Calu3 (cell line): ENCODE measurements around the gene HYDIN. TPM values are rescaled to one million over a fixed set of nuclear protein-coding genes. Genes with fewer than 3 reads are reported as not detected.

Experiments
- BruUV-seq: library from RNA; stranded (reverse); fragments of 400-500 nt; replicated peaks from 2 replicates; lab custom pipeline; 2021; lab: Mats Ljungman, UMichigan
- CTCF ChIA-PET: fragments of 300-600 bp; sonication (Branson Sonifier 250); formaldehyde crosslinking; loops from one replicate; lab custom pipeline; 2022; ENCODE audit warnings: antibody characterized with exemption; lab: Charles Lee
- DNase-seq: peaks from one replicate; pipeline ENCODE4 v3.0.0; 2022
- H3K27ac Mint-ChIP-seq: one replicate; pipeline ENCODE4 v1.8.0; 2022; ENCODE audit warnings: mixed read lengths; ENCODE audit not compliant: unreplicated experiment
- H3K27me3 Mint-ChIP-seq: one replicate; pipeline ENCODE4 v1.8.0; 2022; ENCODE audit warnings: mixed read lengths; ENCODE audit not compliant: unreplicated experiment
- H3K36me3 Mint-ChIP-seq: one replicate; pipeline ENCODE4 v1.8.0; 2022; ENCODE audit warnings: mild to moderate bottlenecking, moderate library complexity, mixed read lengths; ENCODE audit not compliant: insufficient read depth, unreplicated experiment
- H3K4me1 Mint-ChIP-seq: one replicate; pipeline ENCODE4 v1.8.0; 2022; ENCODE audit warnings: mild to moderate bottlenecking, low read depth, mixed read lengths; ENCODE audit not compliant: unreplicated experiment
- H3K4me3 Mint-ChIP-seq: one replicate; pipeline ENCODE4 v1.8.0; 2022; ENCODE audit warnings: mild to moderate bottlenecking, low read depth, moderate library complexity, mixed read lengths; ENCODE audit not compliant: unreplicated experiment
- H3K9me3 Mint-ChIP-seq: one replicate; pipeline ENCODE4 v1.8.0; 2022; ENCODE audit warnings: low read depth, mixed read lengths; ENCODE audit not compliant: unreplicated experiment
- intact Hi-C: fragments of 100-400 bp; cut with micrococcal nuclease; formaldehyde crosslinking; loops from one replicate; pipeline ENCODE4 v1.10.0; 2022; ENCODE audit not compliant: unreplicated experiment
- total RNA-seq: library from RNA; stranded (reverse); gene quantifications from 2 replicates; pipeline ENCODE4 v1.2.3, GENCODE V29; 2022
- TF ChIP-seq, protein P1 (sequence below): fragments of 200-600 bp; IDR thresholded peaks from one replicate; pipeline ENCODE4 v1.8.0; 2022; ENCODE audit warnings: antibody characterized with exemption; ENCODE audit not compliant: unreplicated experiment

The HYDIN gene
- total RNA-seq, 1 experiment from 2014 or later = 2.9 TPM

GRCh38 chr16:71258372-71258771, 27.9 kb upstream of the HYDIN start:
- Mint-ChIP-seq H3K4me3 (no peak overlapping the region), H3K27me3 (peaks cover 52% of the 10 kb centered on the region), H3K27ac (no peak overlapping the region), H3K4me1 (no peaks in the 10 kb centered on the region), H3K9me3 (no peaks in the 10 kb centered on the region), H3K36me3 (no peaks in the 10 kb centered on the region)
- no TSS peak for BruUV-seq
- no peak for DNase-seq
- CTCF ChIA-PET = no interaction called here
- intact Hi-C loops = no loop called here
- TF ChIP-seq, protein P1, sequence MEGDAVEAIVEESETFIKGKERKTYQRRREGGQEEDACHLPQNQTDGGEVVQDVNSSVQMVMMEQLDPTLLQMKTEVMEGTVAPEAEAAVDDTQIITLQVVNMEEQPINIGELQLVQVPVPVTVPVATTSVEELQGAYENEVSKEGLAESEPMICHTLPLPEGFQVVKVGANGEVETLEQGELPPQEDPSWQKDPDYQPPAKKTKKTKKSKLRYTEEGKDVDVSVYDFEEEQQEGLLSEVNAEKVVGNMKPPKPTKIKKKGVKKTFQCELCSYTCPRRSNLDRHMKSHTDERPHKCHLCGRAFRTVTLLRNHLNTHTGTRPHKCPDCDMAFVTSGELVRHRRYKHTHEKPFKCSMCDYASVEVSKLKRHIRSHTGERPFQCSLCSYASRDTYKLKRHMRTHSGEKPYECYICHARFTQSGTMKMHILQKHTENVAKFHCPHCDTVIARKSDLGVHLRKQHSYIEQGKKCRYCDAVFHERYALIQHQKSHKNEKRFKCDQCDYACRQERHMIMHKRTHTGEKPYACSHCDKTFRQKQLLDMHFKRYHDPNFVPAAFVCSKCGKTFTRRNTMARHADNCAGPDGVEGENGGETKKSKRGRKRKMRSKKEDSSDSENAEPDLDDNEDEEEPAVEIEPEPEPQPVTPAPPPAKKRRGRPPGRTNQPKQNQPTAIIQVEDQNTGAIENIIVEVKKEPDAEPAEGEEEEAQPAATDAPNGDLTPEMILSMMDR = no peak

GRCh38 chr16:71257768-71258167, 27.2 kb upstream of the HYDIN start:
- Mint-ChIP-seq H3K27me3 (peaks cover 52% of the 10 kb centered on the region), H3K4me3 (no peak overlapping the region), H3K27ac (no peak overlapping the region), H3K4me1 (no peaks in the 10 kb centered on the region), H3K9me3 (no peaks in the 10 kb centered on the region), H3K36me3 (no peaks in the 10 kb centered on the region)
- CTCF ChIA-PET = no interaction called here
- TF ChIP-seq, protein P1 = no peak
- no TSS peak for BruUV-seq
- intact Hi-C loops = no loop called here
- DNase-seq = no peak

DNA sequence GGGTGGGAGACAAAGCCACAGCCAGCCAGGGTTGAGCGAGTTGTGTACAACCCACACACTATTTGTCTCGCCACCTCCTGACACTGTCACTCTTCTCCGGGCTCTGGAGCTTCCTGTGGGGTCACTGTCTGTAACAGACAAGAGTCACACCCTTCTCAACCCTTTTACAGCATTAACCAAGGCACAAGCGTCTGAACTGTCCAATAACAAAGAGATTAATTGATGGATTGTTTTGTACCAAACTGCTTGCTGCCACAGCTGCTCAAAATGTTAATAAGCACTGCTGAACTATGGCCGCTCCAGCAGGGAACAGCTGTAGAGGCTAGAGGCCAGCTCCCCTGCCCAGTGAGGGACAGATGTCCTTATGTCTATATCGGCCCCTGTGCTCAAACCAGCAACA, 25.2 kb upstream of the HYDIN start:
- H3K4me3 Mint-ChIP-seq = no peak overlapping the region
- H3K4me1 Mint-ChIP-seq = peaks cover 3% of the 10 kb centered on the region
- H3K36me3 Mint-ChIP-seq = no peaks in the 10 kb centered on the region
- CTCF ChIA-PET = interaction anchor here (0.5 kb wide), 1 partner anchor 711 kb away, joined by 7 read pairs; no protein-coding TSS in a partner anchor
- H3K27me3 Mint-ChIP-seq = peaks cover 32% of the 10 kb centered on the region
- no peak overlapping the region for H3K27ac Mint-ChIP-seq
- TF ChIP-seq, protein P1 = no peak
- H3K9me3 Mint-ChIP-seq = no peaks in the 10 kb centered on the region
- DNase-seq = no peak
- intact Hi-C loops = no loop called here
- no TSS peak for BruUV-seq

DNA sequence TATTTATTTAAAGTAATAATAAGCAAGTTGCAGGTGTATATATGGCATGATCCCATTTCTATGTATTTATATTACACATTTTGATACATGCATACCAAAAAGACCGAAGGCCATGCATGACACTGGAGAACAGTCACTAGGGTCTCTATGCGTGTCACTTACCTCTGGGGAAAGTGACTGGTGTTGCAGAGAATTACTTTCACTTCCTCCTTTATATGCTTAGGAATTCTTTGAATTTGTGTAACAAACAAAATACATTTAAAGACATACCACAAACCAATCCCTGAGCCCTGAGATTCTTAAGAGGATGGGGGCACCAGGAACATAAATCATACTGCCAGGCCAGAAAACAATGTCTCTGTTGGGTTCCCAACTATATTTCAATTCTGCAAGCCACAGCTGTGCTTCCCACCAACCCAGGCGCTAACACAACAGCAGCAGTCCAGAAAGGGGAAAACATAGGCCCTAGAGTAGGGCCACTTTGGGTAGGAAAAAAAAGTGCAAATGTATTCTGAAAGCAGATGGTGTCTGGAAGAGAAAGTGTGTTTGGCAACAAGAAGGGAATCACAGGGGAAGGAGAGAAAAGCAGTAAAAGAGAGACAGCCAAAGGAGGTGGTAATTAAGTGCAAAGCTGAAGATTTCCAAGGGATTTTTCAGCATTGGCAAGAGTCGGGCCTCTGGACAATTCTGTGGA, 24.5 kb upstream of the HYDIN start:
- TF ChIP-seq, protein P1 = no peak
- BruUV-seq = no TSS peak
- H3K4me1 Mint-ChIP-seq = peaks cover 8% of the 10 kb centered on the region
- CTCF ChIA-PET = no interaction called here
- DNase-seq = no peak
- H3K4me3 Mint-ChIP-seq = no peak overlapping the region
- peaks cover 25% of the 10 kb centered on the region for H3K27me3 Mint-ChIP-seq
- no peaks in the 10 kb centered on the region for H3K36me3 Mint-ChIP-seq
- no peak overlapping the region for H3K27ac Mint-ChIP-seq
- intact Hi-C loops = no loop called here
- H3K9me3 Mint-ChIP-seq = no peaks in the 10 kb centered on the region
